NOMO-1 treated with dmso at 0.1 percent for 144 hours (cell line): ENCODE data around the gene IL34.

Experiments
- DNase-seq: peaks from one replicate; lab custom pipeline; 2025; ENCODE audit not compliant: unreplicated experiment; lab: John Stamatoyannopoulos, UW

Gene IL34

GRCh38 chr16:70687671-70688245, 41.4 kb downstream of the IL34 start:
- DNase-seq, result no peak

GRCh38 chr16:70688246-70688742, 41.9 kb downstream of the IL34 start:
- DNase-seq, result no peak

GRCh38 chr16:70689035-70689969, 42.9 kb downstream of the IL34 start:
- no peak for DNase-seq

GRCh38 chr16:70689970-70690891, 43.9 kb downstream of the IL34 start:
- no peak for DNase-seq

GRCh38 chr16:70691223-70692129, 45.1 kb downstream of the IL34 start:
- no peak for DNase-seq

- no peak for DNase-seq
Measured at GRCh38 chr16:70692130-70692872, 45.9 kb downstream of the IL34 start.

GRCh38 chr16:70692873-70693671, 46.7 kb downstream of the IL34 start:
- no peak for DNase-seq

- no peak for DNase-seq
Measured at GRCh38 chr16:70694088-70694867, 47.9 kb downstream of the IL34 start.

GRCh38 chr16:70694868-70695218, 48.5 kb downstream of the IL34 start:
- DNase-seq, result no peak

GRCh38 chr16:70695331-70696070, 49.1 kb downstream of the IL34 start:
- no peak for DNase-seq

- no peak for DNase-seq
Measured at GRCh38 chr16:70696355-70696754, 50.0 kb downstream of the IL34 start.

GRCh38 chr16:70696952-70697593, 50.7 kb downstream of the IL34 start:
- DNase-seq, result no peak

GRCh38 chr16:70697594-70698170, 51.3 kb downstream of the IL34 start:
- no peak for DNase-seq

GRCh38 chr16:70698901-70699300, 52.5 kb downstream of the IL34 start:
- DNase-seq, result no peak

GRCh38 chr16:70699696-70700095, 53.3 kb downstream of the IL34 start:
- no peak for DNase-seq
